Measurements from ENCODE around the gene CEP85L.

DNA sequence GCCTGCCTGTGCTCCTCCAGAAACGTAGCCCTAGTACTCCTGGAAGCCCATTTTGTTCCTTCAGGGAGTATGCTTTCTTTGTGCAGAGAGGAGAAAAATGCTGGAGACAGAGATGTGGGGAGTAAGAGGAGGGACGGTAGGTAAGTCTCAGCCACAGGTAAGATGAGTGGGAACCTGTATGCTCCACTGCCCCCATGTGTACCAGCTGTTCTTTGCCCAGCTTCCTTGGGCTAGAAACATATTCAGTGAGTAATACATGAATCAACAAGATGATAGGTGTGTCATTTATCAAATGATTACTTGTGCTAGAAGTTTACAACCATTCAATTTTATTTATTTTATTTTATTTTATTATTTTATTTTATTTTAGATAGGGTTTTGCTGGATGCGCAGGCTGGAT lies 13.6 kb upstream of the CEP85L start:
- no peak for TF ChIP-seq EZH2 (IDR thresholded peaks at IDR 0.05; ENCODE audit: insufficient read depth, poor library complexity, severe bottlenecking)
- no peak for TF ChIP-seq EZH2phosphoT487 (IDR thresholded peaks at IDR 0.05; ENCODE audit: insufficient read depth, low read depth)
